Astrocyte (in vitro differentiated cells and primary cell): ENCODE data around the gene TACR2. TPM values are rescaled to one million over a fixed set of nuclear protein-coding genes. Genes with fewer than 3 reads are reported as not detected.

Source experiments
- DNase-seq: peaks from one replicate; pipeline ENCODE4 v3.0.0-alpha.2; 2010; ENCODE audit warnings: low read depth
- FAIRE-seq: peaks from 2 replicates; lab custom pipeline; 2011; peaks lifted over from hg19 to GRCh38; lab: Jason Lieb, UNC
- H2AFZ ChIP-seq: 2 replicates; pipeline ENCODE4 v1.6.0; 2012; ENCODE audit warnings: low read depth, low read length, inconsistent platforms
- H3K27ac ChIP-seq: 2 replicates; pipeline ENCODE4 v1.5.1; 2011; ENCODE audit warnings: low read depth, low read length, inconsistent platforms
- H3K27me3 ChIP-seq: 2 replicates; pipeline ENCODE4 v1.6.0; 2011; ENCODE audit warnings: low read length, inconsistent platforms; ENCODE audit not compliant: insufficient read depth
- H3K36me3 ChIP-seq: 2 replicates; pipeline ENCODE4 v1.5.1; 2011; ENCODE audit warnings: low read length, inconsistent platforms; ENCODE audit not compliant: insufficient read depth
- H3K4me1 ChIP-seq: 2 replicates; pipeline ENCODE4 v1.5.1; 2011; ENCODE audit warnings: low read length, inconsistent platforms; ENCODE audit not compliant: insufficient read depth
- H3K4me2 ChIP-seq: 2 replicates; pipeline ENCODE4 v1.6.0; 2012; ENCODE audit warnings: low read length, inconsistent platforms
- H3K4me3 ChIP-seq: 2 replicates; pipeline ENCODE4 v1.5.1; 2011; ENCODE audit warnings: low read depth, mild to moderate bottlenecking, low read length, inconsistent platforms; ENCODE audit not compliant: insufficient read depth
- H3K79me2 ChIP-seq: 2 replicates; pipeline ENCODE4 v1.6.0; 2012; ENCODE audit warnings: mild to moderate bottlenecking, low read length, inconsistent platforms; ENCODE audit not compliant: insufficient read depth
- H3K9ac ChIP-seq: 2 replicates; pipeline ENCODE4 v1.6.0; 2012; ENCODE audit warnings: mild to moderate bottlenecking, low read length, inconsistent platforms
- H3K9me3 ChIP-seq: 2 replicates; pipeline ENCODE4 v1.5.1; 2012; ENCODE audit warnings: low read depth, mild to moderate bottlenecking, low read length, inconsistent platforms; ENCODE audit not compliant: insufficient read depth
- H4K20me1 ChIP-seq: 2 replicates; pipeline ENCODE4 v1.6.0; 2012; ENCODE audit warnings: low read length, inconsistent platforms; ENCODE audit not compliant: insufficient read depth
- H3K27ac Mint-ChIP-seq: one replicate; pipeline ENCODE4 v1.8.0; 2021; ENCODE audit warnings: mild to moderate bottlenecking, mixed read lengths; ENCODE audit not compliant: unreplicated experiment
- H3K27me3 Mint-ChIP-seq: one replicate; pipeline ENCODE4 v1.8.0; 2021; ENCODE audit warnings: low read depth, mixed read lengths; ENCODE audit not compliant: unreplicated experiment
- H3K36me3 Mint-ChIP-seq: one replicate; pipeline ENCODE4 v1.8.0; 2021; ENCODE audit warnings: low read depth, mixed read lengths; ENCODE audit not compliant: unreplicated experiment
- H3K4me1 Mint-ChIP-seq: one replicate; pipeline ENCODE4 v1.8.0; 2021; ENCODE audit warnings: low read depth, mixed read lengths; ENCODE audit not compliant: unreplicated experiment
- H3K4me3 Mint-ChIP-seq: one replicate; pipeline ENCODE4 v1.8.0; 2021; ENCODE audit warnings: mild to moderate bottlenecking, moderate library complexity, mixed read lengths; ENCODE audit not compliant: unreplicated experiment
- H3K9me3 Mint-ChIP-seq: one replicate; pipeline ENCODE4 v1.8.0; 2021; ENCODE audit warnings: mild to moderate bottlenecking, mixed read lengths; ENCODE audit not compliant: unreplicated experiment
- EZH2 ChIP-seq: IDR thresholded peaks from 2 replicates; pipeline ENCODE4 v1.6.1; 2012; ENCODE audit warnings: mild to moderate bottlenecking, low read length, inconsistent platforms; ENCODE audit not compliant: insufficient read depth
- total RNA-seq: library from RNA; stranded (reverse); gene quantifications from 2 replicates; pipeline ENCODE4 v1.2.1, GENCODE V29; 2021
- TF ChIP-seq, protein P1 (sequence below): IDR thresholded peaks from 2 replicates; pipeline ENCODE4 v1.5.1; 2011; ENCODE audit warnings: low read depth, mild to moderate bottlenecking, inconsistent platforms, low read length, moderate library complexity; ENCODE audit not compliant: insufficient read depth

The TACR2 gene
- total RNA-seq, 1 donor from 2014 or later: not detected

DNA sequence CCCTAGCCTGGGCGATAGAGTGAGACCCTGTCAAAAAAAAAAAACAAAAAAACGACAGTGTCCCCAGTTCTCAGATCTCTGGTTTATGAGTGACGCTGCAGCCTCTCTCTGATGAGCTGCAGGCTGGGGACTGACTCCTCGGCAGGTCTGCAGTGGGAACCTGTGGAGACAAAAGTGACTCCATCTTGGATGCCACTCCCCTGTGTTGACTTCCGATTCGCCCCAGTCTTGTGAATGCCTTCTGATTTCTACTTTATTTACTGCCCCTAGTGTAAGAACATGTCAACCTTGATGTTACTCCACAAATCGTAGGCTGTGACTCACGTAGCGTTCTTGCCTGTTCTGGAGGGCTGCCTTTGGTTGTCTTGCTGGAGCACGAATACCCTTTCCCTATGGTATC, 6.2 kb downstream of the TACR2 start:
- TF ChIP-seq EZH2: no peak
- TF ChIP-seq, protein P1, sequence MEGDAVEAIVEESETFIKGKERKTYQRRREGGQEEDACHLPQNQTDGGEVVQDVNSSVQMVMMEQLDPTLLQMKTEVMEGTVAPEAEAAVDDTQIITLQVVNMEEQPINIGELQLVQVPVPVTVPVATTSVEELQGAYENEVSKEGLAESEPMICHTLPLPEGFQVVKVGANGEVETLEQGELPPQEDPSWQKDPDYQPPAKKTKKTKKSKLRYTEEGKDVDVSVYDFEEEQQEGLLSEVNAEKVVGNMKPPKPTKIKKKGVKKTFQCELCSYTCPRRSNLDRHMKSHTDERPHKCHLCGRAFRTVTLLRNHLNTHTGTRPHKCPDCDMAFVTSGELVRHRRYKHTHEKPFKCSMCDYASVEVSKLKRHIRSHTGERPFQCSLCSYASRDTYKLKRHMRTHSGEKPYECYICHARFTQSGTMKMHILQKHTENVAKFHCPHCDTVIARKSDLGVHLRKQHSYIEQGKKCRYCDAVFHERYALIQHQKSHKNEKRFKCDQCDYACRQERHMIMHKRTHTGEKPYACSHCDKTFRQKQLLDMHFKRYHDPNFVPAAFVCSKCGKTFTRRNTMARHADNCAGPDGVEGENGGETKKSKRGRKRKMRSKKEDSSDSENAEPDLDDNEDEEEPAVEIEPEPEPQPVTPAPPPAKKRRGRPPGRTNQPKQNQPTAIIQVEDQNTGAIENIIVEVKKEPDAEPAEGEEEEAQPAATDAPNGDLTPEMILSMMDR: no peak
- H3K4me3 Mint-ChIP-seq: no peak overlapping the region

DNA sequence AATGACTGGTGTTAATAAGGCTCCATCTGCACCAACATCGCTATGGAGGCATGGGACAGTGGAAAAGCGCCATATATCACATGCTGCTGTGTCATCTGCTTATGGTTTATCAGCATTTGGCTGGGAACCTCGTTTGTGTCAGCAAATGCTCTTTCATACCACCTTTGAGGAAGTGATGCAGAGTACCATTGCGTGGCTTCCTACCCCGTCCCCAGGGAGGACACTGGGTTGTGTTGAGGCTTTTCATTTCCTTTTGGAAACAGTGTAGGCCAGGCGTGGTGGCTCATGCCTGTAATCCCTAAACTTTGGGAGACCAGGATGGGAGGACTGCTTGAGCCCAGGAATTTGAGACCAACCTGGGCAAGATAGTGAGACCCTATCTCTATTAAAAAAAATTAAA, 6.8 kb downstream of the TACR2 start:
- Histone ChIP-seq H2AFZ (no peak overlapping the region), H3K4me3 (no peak overlapping the region), H3K4me2 (no peak overlapping the region), H3K79me2 (no peaks in the 10 kb centered on the region), H3K4me1 (peaks cover under 1% of the 10 kb centered on the region), H3K9ac (no peak overlapping the region), H3K36me3 (no peaks in the 10 kb centered on the region), H4K20me1 (no peaks in the 10 kb centered on the region), H3K27me3 (no peaks in the 10 kb centered on the region), H3K9me3 (no peaks in the 10 kb centered on the region), H3K27ac (no peak overlapping the region)
- H3K36me3 Mint-ChIP-seq: peaks cover 14% of the 10 kb centered on the region
- no peaks in the 10 kb centered on the region for H3K27me3 Mint-ChIP-seq
- DNase-seq (no peak), FAIRE-seq (no peak)
- no peak overlapping the region for H3K27ac Mint-ChIP-seq
- TF ChIP-seq, protein P1: no peak
- no peak for TF ChIP-seq EZH2
- peaks cover 7% of the 10 kb centered on the region for H3K4me1 Mint-ChIP-seq
- H3K4me3 Mint-ChIP-seq: no peak overlapping the region
- H3K9me3 Mint-ChIP-seq: no peaks in the 10 kb centered on the region

More for the DNA sequence above, 6.2 kb downstream of the TACR2 start:
- Histone ChIP-seq H3K4me2 (no peak overlapping the region), H3K4me3 (no peak overlapping the region), H3K9ac (no peak overlapping the region), H3K27me3 (no peaks in the 10 kb centered on the region), H3K9me3 (no peaks in the 10 kb centered on the region), H3K79me2 (no peaks in the 10 kb centered on the region), H3K36me3 (no peaks in the 10 kb centered on the region), H3K27ac (no peak overlapping the region), H4K20me1 (no peaks in the 10 kb centered on the region), H2AFZ (no peak overlapping the region), H3K4me1 (no peaks in the 10 kb centered on the region)
- peaks cover 7% of the 10 kb centered on the region for H3K4me1 Mint-ChIP-seq
- DNase-seq (no peak), FAIRE-seq (no peak)
- H3K27me3 Mint-ChIP-seq: peaks cover 5% of the 10 kb centered on the region
- H3K9me3 Mint-ChIP-seq: no peaks in the 10 kb centered on the region
- peaks cover 9% of the 10 kb centered on the region for H3K36me3 Mint-ChIP-seq
- H3K27ac Mint-ChIP-seq: no peak overlapping the region

DNA sequence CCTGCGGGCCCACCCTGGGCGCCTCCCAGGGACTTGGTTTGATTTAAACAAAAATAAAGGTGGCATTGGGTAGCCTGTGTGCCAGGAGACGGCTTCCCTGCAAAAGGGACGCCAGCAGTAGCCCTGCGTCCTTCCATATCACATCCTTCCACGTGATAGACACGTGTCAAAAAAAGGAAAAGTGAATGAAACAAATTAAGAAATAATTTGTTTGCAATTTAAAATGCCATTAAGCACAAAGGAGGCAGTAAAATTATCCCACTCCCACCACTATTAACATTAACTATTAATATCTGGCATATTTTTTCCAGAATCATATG, 7.6 kb downstream of the TACR2 start:
- peaks cover 6% of the 10 kb centered on the region for H3K4me1 ChIP-seq
- no peaks in the 10 kb centered on the region for H3K27me3 ChIP-seq
- H3K9me3 ChIP-seq: no peaks in the 10 kb centered on the region
- Mint-ChIP-seq H3K27me3 (no peaks in the 10 kb centered on the region), H3K9me3 (no peaks in the 10 kb centered on the region), H3K27ac (no peak overlapping the region), H3K4me3 (peak overlapping the region; percentile 66), H3K4me1 (peaks cover 7% of the 10 kb centered on the region), H3K36me3 (peaks cover 18% of the 10 kb centered on the region)
- no peak for TF ChIP-seq EZH2
- TF ChIP-seq, protein P1: no peak
- H4K20me1 ChIP-seq: no peaks in the 10 kb centered on the region
- DNase-seq: no peak
- peak overlapping the region; percentile 84 for H3K4me2 ChIP-seq
- no peaks in the 10 kb centered on the region for H3K36me3 ChIP-seq
- H3K4me3 ChIP-seq: peak overlapping the region; percentile 47
- peak overlapping the region; percentile 14 for H3K27ac ChIP-seq
- H2AFZ ChIP-seq: peak overlapping the region; percentile 73
- no peak for FAIRE-seq
- peak overlapping the region; percentile 54 for H3K9ac ChIP-seq
- no peaks in the 10 kb centered on the region for H3K79me2 ChIP-seq
